PC-9 (cell line): ENCODE results near the gene USE1. TPM values are rescaled to one million over a fixed set of nuclear protein-coding genes. Genes with fewer than 3 reads are reported as not detected.

Experiments used
- BruUV-seq: library from RNA; stranded (reverse); fragments of 400-500 nt; replicated peaks from 2 replicates; lab custom pipeline; 2021; lab: Mats Ljungman, UMichigan
- CTCF ChIA-PET: fragments of 300-600 bp; sonication (Branson Sonifier 250); formaldehyde crosslinking; loops from one replicate; lab custom pipeline; 2022; ENCODE audit warnings: antibody characterized with exemption; lab: Charles Lee
- POLR2A ChIA-PET: fragments of 300-600 bp; sonication (Branson Sonifier 250); formaldehyde crosslinking; loops from one replicate; lab custom pipeline; 2022; ENCODE audit warnings: antibody characterized with exemption; ENCODE audit not compliant: unreplicated experiment; lab: Charles Lee
- DNase-seq, 2 experiments: peaks; one replicate each; pipeline versions ENCODE4 v3.0.0 to v3.0.0-alpha.2; 2015 to 2022; ENCODE audit warnings: mixed read lengths in 1 of 2
- H2AFZ ChIP-seq: fragments of 200-600 bp; sonication (generic); 2 replicates; pipeline ENCODE4 v1.8.1; 2017; ENCODE audit warnings: antibody characterized with exemption
- H3F3A ChIP-seq: fragments of 200-600 bp; sonication (generic); 2 replicates; pipeline ENCODE4 v1.8.1; 2017; ENCODE audit warnings: antibody characterized with exemption, mild to moderate bottlenecking, low read depth; ENCODE audit not compliant: insufficient read depth
- H3K27ac ChIP-seq: fragments of 200-600 bp; sonication (generic); 2 replicates; pipeline ENCODE4 v1.6.1; 2016; ENCODE audit warnings: mixed run types
- H3K27me3 ChIP-seq: fragments of 200-600 bp; sonication (generic); 2 replicates; pipeline ENCODE4 v1.6.1; 2016; ENCODE audit warnings: low read depth, mixed run types; ENCODE audit not compliant: insufficient read depth
- H3K36me3 ChIP-seq: fragments of 200-600 bp; sonication (generic); 2 replicates; pipeline ENCODE4 v1.6.1; 2016; ENCODE audit warnings: low read depth, mixed run types
- H3K4me1 ChIP-seq: fragments of 200-600 bp; sonication (generic); replicated peaks from 2 replicates; pipeline ENCODE4 v1.6.1; 2016; ENCODE audit warnings: mixed run types; ENCODE audit not compliant: insufficient read depth
- H3K4me2 ChIP-seq: fragments of 200-600 bp; sonication (generic); 2 replicates; pipeline ENCODE4 v1.6.1; 2017; ENCODE audit warnings: mixed run types
- H3K4me3 ChIP-seq: fragments of 200-600 bp; sonication (generic); 2 replicates; pipeline ENCODE4 v1.6.1; 2016; ENCODE audit warnings: mixed run types
- H3K79me2 ChIP-seq: fragments of 200-600 bp; sonication (generic); 2 replicates; pipeline ENCODE4 v1.6.1; 2017; ENCODE audit warnings: low read depth, mixed run types
- H3K9me2 ChIP-seq: fragments of 200-600 bp; sonication (generic); 2 replicates; pipeline ENCODE4 v1.8.1; 2017; ENCODE audit warnings: mild to moderate bottlenecking; ENCODE audit not compliant: insufficient read depth
- H3K9me3 ChIP-seq: fragments of 200-600 bp; sonication (generic); 2 replicates; pipeline ENCODE4 v1.8.1; 2016; ENCODE audit warnings: low read depth; ENCODE audit not compliant: insufficient read depth
- H4K20me1 ChIP-seq: fragments of 200-600 bp; sonication (generic); 2 replicates; pipeline ENCODE4 v1.8.1; 2017; ENCODE audit not compliant: insufficient read depth
- CTCF ChIP-seq: fragments of 200-600 bp; sonication (generic); conservative IDR thresholded peaks from 2 replicates; pipeline ENCODE4 v1.6.1; 2017; ENCODE audit warnings: mixed run types, antibody characterized with exemption, mild to moderate bottlenecking, moderate library complexity
- EZH2 ChIP-seq: fragments of 200-600 bp; sonication (generic); IDR thresholded peaks from 2 replicates; pipeline ENCODE4 v1.8.0; 2017; ENCODE audit warnings: antibody characterized with exemption, low read depth
- intact Hi-C: fragments of 100-400 bp; cut with micrococcal nuclease; formaldehyde crosslinking; loops from one replicate; pipeline ENCODE4 v1.10.0; 2022; ENCODE audit not compliant: unreplicated experiment
- total RNA-seq: library from RNA; stranded (reverse); gene quantifications from 2 replicates; pipeline ENCODE4 v1.2.3, GENCODE V29; 2021

The USE1 gene
- total RNA-seq, 1 experiment from 2014 or later: 19.8 TPM

DNA sequence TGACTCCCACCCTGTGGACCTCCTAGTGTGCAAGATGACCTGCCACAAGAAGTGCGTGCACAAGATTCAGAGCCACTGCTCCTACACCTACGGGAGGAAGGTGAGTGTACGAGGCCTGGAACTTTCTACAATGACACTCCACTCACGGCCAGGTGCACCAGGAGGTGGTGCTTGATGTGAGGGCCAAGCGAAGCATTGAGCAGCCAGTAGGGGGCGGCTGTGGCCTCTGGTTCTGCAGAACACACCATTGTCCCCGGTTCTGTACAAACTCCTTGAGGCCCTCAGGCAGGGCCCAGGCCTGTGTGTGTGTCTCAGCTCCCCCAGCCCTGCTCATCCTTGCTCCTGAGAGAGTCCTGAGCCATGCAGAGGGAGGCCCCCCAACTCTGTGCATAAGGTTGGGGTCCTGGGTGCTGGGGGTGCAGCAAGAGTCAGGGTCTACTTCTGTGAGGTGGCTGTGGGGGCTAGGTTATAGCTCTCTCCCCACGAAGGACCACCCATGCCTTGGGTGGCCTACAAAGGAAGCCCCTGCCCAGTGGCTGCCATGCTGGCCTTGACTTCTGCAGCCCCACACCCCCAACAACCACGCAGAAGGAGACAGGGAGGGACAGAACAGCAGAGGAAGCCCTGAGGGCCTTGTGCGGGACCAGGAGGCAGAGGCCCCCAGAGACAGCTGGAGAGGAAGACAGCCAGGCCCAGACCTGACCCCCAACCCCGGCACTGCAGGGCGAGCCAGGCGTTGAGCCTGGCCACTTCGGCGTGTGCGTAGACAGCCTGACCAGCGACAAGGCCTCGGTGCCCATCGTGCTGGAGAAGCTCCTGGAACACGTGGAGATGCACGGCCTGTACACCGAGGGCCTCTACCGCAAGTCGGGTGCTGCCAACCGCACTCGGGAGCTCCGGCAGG is 9.7 kb upstream of the USE1 start:
- no TSS peak for BruUV-seq
- Histone ChIP-seq H3K9me3 (no peaks in the 10 kb centered on the region), H3K27me3 (no peaks in the 10 kb centered on the region), H3K4me3 (no peak overlapping the region), H3K9me2 (no peaks in the 10 kb centered on the region), H2AFZ (no peak overlapping the region), H3K27ac (no peak overlapping the region), H3K4me2 (no peak overlapping the region), H3K79me2 (no peaks in the 10 kb centered on the region), H3F3A (peaks cover 26% of the 10 kb centered on the region), H3K4me1 (no peaks in the 10 kb centered on the region), H3K36me3 (0 out of 2 replicates have a peak, but pooled peaks cover 6% of the 10 kb centered on the region), H4K20me1 (no peaks in the 10 kb centered on the region)
- TF ChIP-seq CTCF (peak; percentile 83), EZH2 (no peak)
- intact Hi-C loops: loop anchor here (1.0 kb wide), 1 partner anchor 77 kb away; no protein-coding TSS in a partner anchor
- ChIA-PET CTCF (interaction anchor here (0.9 kb wide), 1 partner anchor 10 kb away, joined by 3 read pairs; the partner anchor contains the start of gene USE1), POLR2A (no interaction called here)
- DNase-seq: peak; percentile 50 to 57

DNA sequence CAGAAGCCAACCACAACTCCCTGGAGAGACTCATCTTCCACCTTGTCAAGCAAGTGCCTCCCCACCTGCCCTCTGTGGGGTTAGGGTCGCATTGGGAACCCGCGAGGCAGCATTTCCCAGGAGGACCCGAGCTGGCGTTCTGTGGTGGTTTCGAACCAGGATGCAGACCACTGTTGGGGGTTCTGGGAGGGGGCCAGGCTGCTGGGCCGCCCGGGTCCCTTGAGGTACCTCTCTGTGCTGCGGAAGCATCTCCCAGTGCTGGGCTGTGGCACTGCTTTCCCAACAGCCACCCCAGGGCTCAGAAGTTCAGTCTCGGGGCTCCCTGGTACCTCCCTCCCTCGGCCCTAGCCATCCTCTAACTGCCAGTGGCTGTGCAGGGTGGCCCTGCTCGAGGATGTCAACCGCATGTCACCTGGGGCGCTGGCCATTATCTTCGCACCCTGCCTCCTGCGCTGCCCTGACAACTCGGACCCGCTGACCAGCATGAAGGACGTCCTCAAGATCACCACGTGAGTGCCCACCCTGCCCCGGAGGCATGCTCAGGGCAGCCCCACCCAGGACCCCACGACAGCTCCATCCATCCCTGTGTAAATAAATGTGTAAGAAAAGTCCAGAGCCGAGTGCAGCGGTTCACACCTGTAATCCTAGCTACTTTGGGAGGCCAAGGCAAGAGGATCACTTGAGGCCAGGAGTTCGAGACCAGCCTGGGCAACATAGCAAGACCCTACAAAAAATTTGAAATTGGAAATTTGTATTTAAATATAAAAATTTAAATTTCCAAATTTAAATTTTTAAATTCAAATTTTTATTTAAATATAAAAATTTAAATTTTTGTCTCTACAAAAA is 8.2 kb upstream of the USE1 start:
- intact Hi-C loops: no loop called here
- Histone ChIP-seq H3K4me2 (no peak overlapping the region), H4K20me1 (no peaks in the 10 kb centered on the region), H2AFZ (no peak overlapping the region), H3K27me3 (no peaks in the 10 kb centered on the region), H3K79me2 (no peaks in the 10 kb centered on the region), H3F3A (peaks cover 22% of the 10 kb centered on the region), H3K27ac (no peak overlapping the region), H3K36me3 (no peaks in the 10 kb centered on the region), H3K9me2 (no peaks in the 10 kb centered on the region), H3K4me3 (no peak overlapping the region), H3K4me1 (no peaks in the 10 kb centered on the region), H3K9me3 (no peaks in the 10 kb centered on the region)
- TF ChIP-seq EZH2 (no peak), CTCF (no peak)
- no TSS peak for BruUV-seq
- ChIA-PET CTCF (interaction anchor here (0.6 kb wide), 1 partner anchor 347 kb away, joined by 8 read pairs; no protein-coding TSS in a partner anchor), POLR2A (no interaction called here)
- no peak for DNase-seq
